AG10803 (cell line): ENCODE data around the gene RPL10A.

ENCODE experiments used
- DNase-seq: peaks from one replicate; pipeline ENCODE4 v3.0.0; 2010; ENCODE audit warnings: low read depth
- H3K4me3 ChIP-seq: 2 replicates; pipeline ENCODE4 v1.5.1; 2011; ENCODE audit warnings: mild to moderate bottlenecking, low read length, control low read depth
- TF ChIP-seq, protein P1 (sequence below): conservative IDR thresholded peaks from 2 replicates; pipeline ENCODE4 v1.5.1; 2011; ENCODE audit warnings: mild to moderate bottlenecking, low read length, control low read depth, inconsistent platforms

Gene RPL10A

DNA sequence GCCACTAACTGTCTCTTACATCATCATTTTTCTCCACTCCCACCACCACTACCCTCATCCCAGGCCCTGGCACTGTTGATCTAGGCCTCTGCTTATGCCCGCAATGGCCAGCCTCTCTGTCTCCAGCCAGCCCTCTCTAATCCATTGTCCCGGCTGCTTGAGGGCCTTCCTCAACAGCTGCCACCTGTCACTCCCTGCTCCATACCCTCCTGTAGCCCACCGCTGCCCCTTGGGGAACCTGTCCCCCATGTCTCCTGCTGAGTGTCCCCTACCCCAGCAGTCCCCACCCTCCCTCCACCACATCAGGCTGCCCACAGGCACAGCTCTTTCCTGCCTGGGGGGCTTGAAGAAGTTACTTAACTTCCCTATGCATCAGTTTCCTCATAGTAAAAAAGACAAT, 15.3 kb downstream of the RPL10A start:
- TF ChIP-seq, protein P1, sequence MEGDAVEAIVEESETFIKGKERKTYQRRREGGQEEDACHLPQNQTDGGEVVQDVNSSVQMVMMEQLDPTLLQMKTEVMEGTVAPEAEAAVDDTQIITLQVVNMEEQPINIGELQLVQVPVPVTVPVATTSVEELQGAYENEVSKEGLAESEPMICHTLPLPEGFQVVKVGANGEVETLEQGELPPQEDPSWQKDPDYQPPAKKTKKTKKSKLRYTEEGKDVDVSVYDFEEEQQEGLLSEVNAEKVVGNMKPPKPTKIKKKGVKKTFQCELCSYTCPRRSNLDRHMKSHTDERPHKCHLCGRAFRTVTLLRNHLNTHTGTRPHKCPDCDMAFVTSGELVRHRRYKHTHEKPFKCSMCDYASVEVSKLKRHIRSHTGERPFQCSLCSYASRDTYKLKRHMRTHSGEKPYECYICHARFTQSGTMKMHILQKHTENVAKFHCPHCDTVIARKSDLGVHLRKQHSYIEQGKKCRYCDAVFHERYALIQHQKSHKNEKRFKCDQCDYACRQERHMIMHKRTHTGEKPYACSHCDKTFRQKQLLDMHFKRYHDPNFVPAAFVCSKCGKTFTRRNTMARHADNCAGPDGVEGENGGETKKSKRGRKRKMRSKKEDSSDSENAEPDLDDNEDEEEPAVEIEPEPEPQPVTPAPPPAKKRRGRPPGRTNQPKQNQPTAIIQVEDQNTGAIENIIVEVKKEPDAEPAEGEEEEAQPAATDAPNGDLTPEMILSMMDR: no peak
- no peak for DNase-seq
- H3K4me3 ChIP-seq: no peak overlapping the region

DNA sequence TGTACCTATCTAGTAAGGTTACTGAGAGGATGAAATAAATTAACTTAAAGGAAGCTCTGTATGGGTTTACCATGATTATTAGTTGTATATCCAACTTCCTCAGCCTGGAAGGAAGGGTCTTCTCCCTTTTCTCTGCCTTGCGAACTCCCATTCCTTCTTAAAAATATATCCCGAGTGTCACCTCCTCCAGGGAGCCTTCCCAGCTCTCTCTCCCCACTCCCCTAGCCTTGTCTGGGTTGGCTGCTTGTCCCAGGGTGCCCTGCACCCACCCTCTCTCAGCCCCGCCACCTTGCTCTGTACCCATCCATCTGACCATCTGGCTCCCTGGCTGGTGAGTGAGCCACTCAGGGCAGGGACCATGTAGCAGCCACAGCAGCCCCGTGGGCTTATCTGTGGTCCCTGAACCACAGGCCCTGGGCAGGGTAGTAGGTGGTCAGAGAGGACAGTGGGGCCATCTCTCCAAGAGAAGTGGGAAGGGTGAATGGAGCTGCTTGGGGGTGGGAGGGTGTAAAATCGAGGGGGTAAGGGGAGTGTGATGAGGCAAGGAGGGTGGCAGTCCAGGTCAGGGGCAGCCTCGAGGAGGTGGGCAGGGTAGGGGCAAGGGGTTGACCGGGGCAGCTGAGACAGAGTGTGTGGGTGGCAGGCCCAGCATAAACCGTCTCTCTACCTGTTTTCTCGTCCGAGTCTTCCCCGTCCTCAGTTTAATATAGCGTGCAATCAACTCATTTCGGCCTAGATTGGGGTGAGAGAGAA, 15.9 kb downstream of the RPL10A start:
- no peak for DNase-seq
- TF ChIP-seq, protein P1: no peak
- no peak overlapping the region for H3K4me3 ChIP-seq

- TF ChIP-seq, protein P1: no peak
- H3K4me3 ChIP-seq: no peak overlapping the region
- DNase-seq: peak; percentile 20
These were observed 16.8 kb downstream of the RPL10A start for GRCh38 chr6:35484921-35485392.

DNA sequence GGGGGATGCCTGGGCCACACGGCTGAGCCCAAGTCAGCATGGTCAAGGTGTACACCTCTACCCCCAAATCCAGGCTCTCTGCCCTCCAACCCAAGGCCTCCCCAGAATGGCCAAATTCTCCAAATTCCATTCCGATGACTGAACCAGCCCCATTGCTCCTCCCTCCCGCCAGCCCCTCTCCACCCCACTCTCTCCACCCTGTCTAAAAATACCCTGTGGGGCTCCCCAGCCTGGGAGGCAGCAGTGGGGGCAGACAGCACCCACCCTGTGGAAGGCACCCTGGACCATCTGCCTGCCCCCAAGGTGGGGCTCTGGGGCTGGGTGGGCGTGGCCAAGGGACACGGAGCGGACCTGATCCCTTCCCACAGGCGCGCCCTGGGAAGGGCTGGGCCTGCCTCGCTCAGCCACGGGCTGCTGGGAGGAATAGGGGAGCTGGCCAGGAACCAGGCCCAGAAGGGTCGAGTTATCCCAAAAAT, 17.2 kb downstream of the RPL10A start:
- TF ChIP-seq, protein P1: no peak
- no peak overlapping the region for H3K4me3 ChIP-seq
- peak; percentile 64 for DNase-seq

GRCh38 chr6:35486005-35486925, 18.1 kb downstream of the RPL10A start:
- TF ChIP-seq, protein P1: no peak
- DNase-seq: no peak

DNA sequence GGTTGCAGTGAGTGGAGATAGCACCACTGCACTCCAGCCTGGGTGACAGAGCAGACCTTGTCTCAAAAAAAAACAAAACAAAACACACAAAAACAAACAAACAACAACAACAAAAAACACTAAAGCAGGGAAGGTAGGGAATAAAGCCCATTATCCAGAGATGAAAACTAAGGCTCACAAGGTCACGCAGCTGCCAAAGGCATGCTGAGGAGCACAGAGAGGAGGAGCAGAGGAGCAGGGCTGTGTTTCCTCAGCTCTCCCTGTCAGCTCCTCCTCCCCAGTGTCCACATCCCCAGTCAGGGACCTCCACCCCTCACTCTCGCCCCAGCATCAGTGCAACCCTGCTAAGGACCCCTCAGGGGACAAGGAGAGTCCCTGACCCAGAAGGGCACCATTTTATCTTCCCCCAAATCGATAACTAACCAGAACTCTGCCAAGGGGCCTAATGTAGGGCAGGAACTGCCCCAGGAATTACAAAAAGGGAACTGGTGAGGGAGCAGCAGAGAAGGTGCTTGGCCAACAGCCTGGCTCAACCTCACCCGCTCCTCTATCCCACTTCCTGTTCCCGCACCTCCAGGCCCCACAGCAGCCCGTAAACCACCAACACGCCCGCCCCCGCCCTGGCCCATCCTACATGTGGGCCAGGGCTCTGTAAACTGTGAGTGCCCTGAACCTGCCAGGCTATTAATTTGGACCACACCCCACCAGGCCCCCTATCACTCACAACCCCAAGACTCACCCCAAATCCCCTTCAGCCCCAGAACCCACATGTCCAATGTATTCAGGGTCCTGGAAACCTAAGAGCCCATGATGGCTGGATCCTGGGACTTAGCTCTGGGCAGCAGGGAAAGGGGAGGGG, 19.7 kb downstream of the RPL10A start:
- H3K4me3 ChIP-seq: no peak overlapping the region
- peak; percentile 69 for DNase-seq
- TF ChIP-seq, protein P1: no peak

More at GRCh38 chr6:35486005-35486925, 18.1 kb downstream of the RPL10A start:
- H3K4me3 ChIP-seq: no peak overlapping the region
